Activated CD4-positive, alpha-beta T cell treated with anti-CD3 and anti-CD28 coated beads, Interleukin-2, amount 50 U/mL, for 4 hours (primary cell): Measurements from ENCODE around the gene APBB2.

Source experiments
- DNase-seq, 2 experiments: peaks; one replicate each; pipeline ENCODE4 v3.0.0-alpha.2; 2020

Gene APBB2

GRCh38 chr4:41185614-41186592, 28.4 kb downstream of the APBB2 start:
- DNase-seq, result no peak

- no peak for DNase-seq
Measured at GRCh38 chr4:41184009-41184408, 30.3 kb downstream of the APBB2 start.

GRCh38 chr4:41183021-41183553, 31.3 kb downstream of the APBB2 start:
- no peak for DNase-seq

- DNase-seq, result no peak
Measured at GRCh38 chr4:41181037-41181436, 33.3 kb downstream of the APBB2 start.

GRCh38 chr4:41179498-41180195, 34.7 kb downstream of the APBB2 start:
- no peak for DNase-seq

- no peak for DNase-seq
Measured at GRCh38 chr4:41178372-41179370, 35.7 kb downstream of the APBB2 start.

- DNase-seq, result no peak
Measured at GRCh38 chr4:41177016-41177415, 37.3 kb downstream of the APBB2 start.

GRCh38 chr4:41176340-41176739, 38.0 kb downstream of the APBB2 start:
- DNase-seq, result no peak

- no peak for DNase-seq
Measured at GRCh38 chr4:41175794-41176193, 38.5 kb downstream of the APBB2 start.

GRCh38 chr4:41174444-41174843, 39.9 kb downstream of the APBB2 start:
- no peak for DNase-seq

- no peak for DNase-seq
Measured at GRCh38 chr4:41172786-41173185, 41.6 kb downstream of the APBB2 start.

GRCh38 chr4:41169256-41169800, 45.0 kb downstream of the APBB2 start:
- no peak for DNase-seq

- DNase-seq, result no peak
Measured at GRCh38 chr4:41167191-41167590, 47.2 kb downstream of the APBB2 start.

GRCh38 chr4:41164405-41164804, 49.9 kb downstream of the APBB2 start:
- DNase-seq, result no peak

- no peak for DNase-seq
Measured at GRCh38 chr4:41161355-41161754, 53.0 kb downstream of the APBB2 start.

GRCh38 chr4:41160856-41161255, 53.5 kb downstream of the APBB2 start:
- no peak for DNase-seq

GRCh38 chr4:41160012-41160789, 54.1 kb downstream of the APBB2 start:
- no peak for DNase-seq

GRCh38 chr4:41158756-41159155, 55.6 kb downstream of the APBB2 start:
- DNase-seq, result no peak

- DNase-seq, result no peak
Measured at GRCh38 chr4:41158274-41158673, 56.1 kb downstream of the APBB2 start.

GRCh38 chr4:41157009-41157408, 57.3 kb downstream of the APBB2 start:
- DNase-seq, result no peak

- no peak for DNase-seq
Measured at GRCh38 chr4:41156574-41156973, 57.8 kb downstream of the APBB2 start.
